Neural cell (in vitro differentiated cells): ENCODE measurements around the gene PGM1.

ENCODE experiments used
- CTCF ChIP-seq: fragments of 450-650 bp; IDR thresholded peaks from 2 replicates; pipeline ENCODE4 v1.5.1; 2014; ENCODE audit warnings: antibody characterized with exemption, mild to moderate bottlenecking, moderate library complexity; ENCODE audit not compliant: poor library complexity, severe bottlenecking
- EP300 ChIP-seq: fragments of 450-650 bp; conservative IDR thresholded peaks from 2 replicates; pipeline ENCODE4 v1.6.1; 2014; ENCODE audit warnings: antibody characterized with exemption, mild to moderate bottlenecking, moderate library complexity; ENCODE audit not compliant: poor library complexity, severe bottlenecking
- EZH2 ChIP-seq: fragments of 200-600, 300-800 bp; shearing (Covaris generic), sonication (generic); IDR thresholded peaks from 2 replicates; pipeline ENCODE4 v1.6.1; 2014; ENCODE audit warnings: antibody characterized with exemption, low read length, borderline replicate concordance, mild to moderate bottlenecking; ENCODE audit not compliant: insufficient read depth, poor library complexity, severe bottlenecking
- MXI1 ChIP-seq: fragments of 450-650 bp; conservative IDR thresholded peaks from 2 replicates; pipeline ENCODE4 v1.6.1; 2014; ENCODE audit warnings: antibody characterized with exemption, mild to moderate bottlenecking; ENCODE audit not compliant: poor library complexity, severe bottlenecking
- POLR2AphosphoS5 ChIP-seq: IDR thresholded peaks from 2 replicates; pipeline ENCODE4 v1.6.1; 2012
- RAD21 ChIP-seq: fragments of 450-650 bp; conservative IDR thresholded peaks from 2 replicates; pipeline ENCODE4 v1.6.1; 2014; ENCODE audit warnings: antibody characterized with exemption, mild to moderate bottlenecking, moderate library complexity
- REST ChIP-seq: IDR thresholded peaks from 2 replicates; pipeline ENCODE4 v1.6.1; 2012; ENCODE audit warnings: borderline replicate concordance
- SMC3 ChIP-seq: fragments of 450-650 bp; conservative IDR thresholded peaks from 2 replicates; pipeline ENCODE4 v1.6.1; 2014; ENCODE audit warnings: antibody characterized with exemption, mild to moderate bottlenecking, moderate library complexity; ENCODE audit not compliant: poor library complexity

- no peak for TF ChIP-seq EP300
- TF ChIP-seq CTCF: no peak
- TF ChIP-seq SMC3: no peak
- no peak for TF ChIP-seq EZH2
- TF ChIP-seq MXI1: no peak
- TF ChIP-seq REST: no peak
- TF ChIP-seq RAD21: no peak
- TF ChIP-seq POLR2AphosphoS5: no peak
These were observed 52.1 kb downstream of the PGM1 start for GRCh38 chr1:63645317-63645716.
